Prostate gland (tissue), 2 donors: ENCODE data around the gene ZBTB2. TPM values are rescaled to one million over a fixed set of nuclear protein-coding genes. Genes with fewer than 3 reads are reported as not detected.

Source experiments
- DNase-seq: peaks from one replicate; pipeline ENCODE4 v3.0.0-alpha.2; 2019; ENCODE audit warnings: low spot score
- H3K27ac ChIP-seq, 2 donors: fragments of 200-600 bp; sonication (generic); 2 replicates each; pipeline ENCODE4 v1.5.1; 2017 to 2019
- H3K27me3 ChIP-seq: fragments of 200-600 bp; sonication (generic); replicated peaks from 2 replicates; pipeline ENCODE4 v1.5.1; 2019; ENCODE audit not compliant: insufficient read depth
- H3K36me3 ChIP-seq, 2 donors: fragments of 200-600 bp; sonication (generic); 1 replicate in 1 of 2; 2 replicates in 1 of 2; pipeline versions ENCODE4 v1.5.1 to v1.8.1; 2017 to 2019
- H3K4me1 ChIP-seq: fragments of 200-600 bp; sonication (generic); replicated peaks from 2 replicates; pipeline ENCODE4 v1.5.1; 2019
- H3K4me3 ChIP-seq, 2 donors: fragments of 200-600 bp; sonication (generic); 2 replicates each; pipeline ENCODE4 v1.5.1; 2017 to 2019
- H3K9me3 ChIP-seq: fragments of 200-600 bp; sonication (generic); 2 replicates; pipeline ENCODE4 v1.5.1; 2017
- CTCF ChIP-seq, 4 experiments: fragments of 200-600 bp in 2 of 4; fragments of 450-650 bp in 2 of 4; sonication (generic) in 2 of 4; IDR thresholded peaks; 1 replicate in 3 of 4; 2 replicates in 1 of 4; pipeline ENCODE4 v1.5.1; 2016 to 2019; ENCODE audit warnings: antibody characterized with exemption in 4 of 4, mild to moderate bottlenecking in 2 of 4, moderate library complexity in 2 of 4
- POLR2A ChIP-seq: fragments of 450-650 bp; IDR thresholded peaks from one replicate; pipeline ENCODE4 v1.6.1; 2016; ENCODE audit warnings: antibody characterized with exemption, mild to moderate bottlenecking
- POLR2AphosphoS5 ChIP-seq: sonication (generic); formaldehyde crosslinking; IDR thresholded peaks from one replicate; pipeline ENCODE4 v1.6.1; 2017; ENCODE audit warnings: antibody characterized with exemption
- WGBS: methylation state at CpG from one replicate; pipeline ENCODE4 v1.1.5; 2018; 5-methylcytosine and 5-hydroxymethylcytosine counted together
- intact Hi-C: fragments of 100-400 bp; cut with DNase I; formaldehyde crosslinking; loops from one replicate; pipeline ENCODE4 v1.14.2; 2022
- total RNA-seq, 2 donors: library from RNA; depleted of rRNA; stranded (reverse); fragments of >200 nt; gene quantifications; one replicate each; pipeline ENCODE4 v1.1.0, GENCODE V29; 2016

Gene ZBTB2
- total RNA-seq, 2 donors from 2014 or later, result 8.1 to 13.6 TPM

GRCh38 chr6:151399679-151400078, 8.3 kb upstream of the ZBTB2 start:
- DNase-seq, result no peak
- H3K36me3 ChIP-seq, result no peaks in the 10 kb centered on the region
- H3K9me3 ChIP-seq, result no peaks in the 10 kb centered on the region
- H3K4me1 ChIP-seq, result no peaks in the 10 kb centered on the region
- H3K27ac ChIP-seq, result no peak overlapping the region
- WGBS, result 59% methylated on average over 3 of the region's 3 CpGs
- intact Hi-C loops, result no loop called here
- no peak overlapping the region for H3K4me3 ChIP-seq
- no peak for TF ChIP-seq POLR2AphosphoS5
- TF ChIP-seq CTCF (IDR thresholded peaks at IDR 0.05), result no peak
- TF ChIP-seq POLR2A, result no peak
- H3K27me3 ChIP-seq, result no peaks in the 10 kb centered on the region

GRCh38 chr6:151393410-151393809, 2.1 kb upstream of the ZBTB2 start:
- Histone ChIP-seq H3K27ac (no peak overlapping the region), H3K4me1 (peaks cover 12% of the 10 kb centered on the region), H3K4me3 (no peak overlapping the region), H3K9me3 (no peaks in the 10 kb centered on the region), H3K36me3 (no peaks in the 10 kb centered on the region), H3K27me3 (no peaks in the 10 kb centered on the region)
- no peak for DNase-seq
- intact Hi-C loops, result loop anchor here (2.0 kb wide), 1 partner anchor 59 kb away; the partner anchor contains the start of gene RMND1
- no peak for TF ChIP-seq POLR2A
- no peak for TF ChIP-seq POLR2AphosphoS5
- no peak for TF ChIP-seq CTCF (IDR thresholded peaks at IDR 0.05)
- 45% methylated on average over 4 of the region's 4 CpGs for WGBS

- no peak for DNase-seq
- TF ChIP-seq POLR2A (no peak), POLR2AphosphoS5 (no peak), CTCF (IDR thresholded peaks at IDR 0.05) (no peak)
- Histone ChIP-seq H3K4me3 (peak overlapping the region in 1 of 2 donors; percentile 96), H3K9me3 (no peaks in the 10 kb centered on the region), H3K27me3 (no peaks in the 10 kb centered on the region), H3K4me1 (peaks cover 12% of the 10 kb centered on the region), H3K36me3 (no peaks in the 10 kb centered on the region), H3K27ac (peak overlapping the region; percentile 99 to 100)
- intact Hi-C loops, result loop anchor here (2.0 kb wide), 1 partner anchor 60 kb away; the partner anchor contains the start of gene RMND1
- 6% methylated on average over 3 of the region's 3 CpGs for WGBS
Measured at GRCh38 chr6:151392427-151392826, 1.1 kb upstream of the ZBTB2 start.

GRCh38 chr6:151390851-151391470, 398 bp downstream of the ZBTB2 start:
- DNase-seq, result peak; percentile 51
- Histone ChIP-seq H3K27me3 (no peaks in the 10 kb centered on the region), H3K4me1 (peaks cover 12% of the 10 kb centered on the region), H3K36me3 (no peaks in the 10 kb centered on the region), H3K4me3 (peak overlapping the region; percentile 96), H3K9me3 (no peaks in the 10 kb centered on the region), H3K27ac (peak overlapping the region; percentile 99 to 100)
- 0% methylated on average over 61 of the region's 78 CpGs for WGBS
- intact Hi-C loops, result no loop called here
- peak; percentile 23 for TF ChIP-seq POLR2A
- TF ChIP-seq POLR2AphosphoS5, result no peak

GRCh38 chr6:151390276-151390850, 996 bp downstream of the ZBTB2 start:
- peaks cover 12% of the 10 kb centered on the region for H3K4me1 ChIP-seq
- peak in 1 of 4 experiments; percentile 4 for TF ChIP-seq CTCF (IDR thresholded peaks at IDR 0.05)
- peak; percentile 71 for TF ChIP-seq POLR2AphosphoS5
- TF ChIP-seq POLR2A, result peak; percentile 76
- under 1% methylated on average over 56 of the region's 79 CpGs for WGBS

More at GRCh38 chr6:151390276-151390850, 996 bp downstream of the ZBTB2 start:
- Histone ChIP-seq H3K4me3 (peak overlapping the region; percentile 96), H3K9me3 (no peaks in the 10 kb centered on the region), H3K27me3 (no peaks in the 10 kb centered on the region), H3K36me3 (no peaks in the 10 kb centered on the region), H3K27ac (peak overlapping the region; percentile 99 to 100)
- peak; percentile 97 for DNase-seq
- intact Hi-C loops, result no loop called here
